Keratinocyte (primary cell): ENCODE measurements around the gene CRAMP1. TPM values are rescaled to one million over a fixed set of nuclear protein-coding genes. Genes with fewer than 3 reads are reported as not detected.

Source experiments
- DNase-seq: peaks from one replicate; pipeline ENCODE4 v3.0.0-alpha.2; 2011; ENCODE audit warnings: low read depth, missing footprints, low spot score
- FAIRE-seq: peaks from 2 replicates; lab custom pipeline; 2011; peaks lifted over from hg19 to GRCh38; lab: Jason Lieb, UNC
- H2AFZ ChIP-seq: 2 replicates; pipeline ENCODE4 v1.6.0; 2012; ENCODE audit warnings: low read length, control low read depth, inconsistent platforms; ENCODE audit not compliant: control insufficient read depth
- H3K27ac ChIP-seq: 2 replicates; pipeline ENCODE4 v1.5.1; 2011; ENCODE audit warnings: low read length; ENCODE audit not compliant: control insufficient read depth, insufficient read depth
- H3K27me3 ChIP-seq: 3 replicates; pipeline ENCODE4 v1.6.0; 2011; ENCODE audit warnings: low read length; ENCODE audit not compliant: control insufficient read depth, insufficient read depth; ENCODE audit errors: extremely low read depth
- H3K36me3 ChIP-seq, 2 experiments: 2 replicates in 1 of 2; 3 replicates in 1 of 2; pipeline ENCODE4 v1.5.1; 2011; ENCODE audit warnings: low read length in 2 of 2, mild to moderate bottlenecking in 1 of 2; ENCODE audit not compliant: control insufficient read depth in 2 of 2, insufficient read depth in 2 of 2; ENCODE audit errors: extremely low read depth in 1 of 2
- H3K4me1 ChIP-seq: 3 replicates; pipeline ENCODE4 v1.5.1; 2011; ENCODE audit warnings: low read length; ENCODE audit not compliant: control insufficient read depth, insufficient read depth; ENCODE audit errors: extremely low read depth
- H3K4me2 ChIP-seq: 3 replicates; pipeline ENCODE4 v1.6.0; 2011; ENCODE audit warnings: low read depth, low read length; ENCODE audit not compliant: control insufficient read depth, insufficient read depth; ENCODE audit errors: extremely low read depth
- H3K4me3 ChIP-seq, 3 experiments: fragments of 200-600 bp in 1 of 3; sonication (generic) in 1 of 3; 2 replicates in 2 of 3; 3 replicates in 1 of 3; pipeline ENCODE4 v1.5.1; 2011 to 2016; ENCODE audit warnings: low read length in 3 of 3, mild to moderate bottlenecking in 3 of 3, control low read depth in 2 of 3, inconsistent platforms in 1 of 3, low read depth in 1 of 3, mixed read lengths in 1 of 3, mixed run types in 1 of 3, moderate library complexity in 1 of 3; ENCODE audit not compliant: control insufficient read depth in 2 of 3, insufficient read depth in 2 of 3; ENCODE audit errors: extremely low read depth in 1 of 3
- H3K79me2 ChIP-seq: 2 replicates; pipeline ENCODE4 v1.6.0; 2012; ENCODE audit warnings: low read length; ENCODE audit not compliant: control insufficient read depth, insufficient read depth
- H3K9ac ChIP-seq: 3 replicates; pipeline ENCODE4 v1.6.0; 2011; ENCODE audit warnings: low read length; ENCODE audit not compliant: control insufficient read depth, insufficient read depth; ENCODE audit errors: extremely low read depth
- H3K9me1 ChIP-seq: 3 replicates; pipeline ENCODE4 v1.6.0; 2011; ENCODE audit warnings: low read length; ENCODE audit not compliant: control insufficient read depth, insufficient read depth; ENCODE audit errors: extremely low read depth
- H3K9me3 ChIP-seq: 2 replicates; pipeline ENCODE4 v1.5.1; 2012; ENCODE audit warnings: low read depth, low read length; ENCODE audit not compliant: control insufficient read depth
- H4K20me1 ChIP-seq: 3 replicates; pipeline ENCODE4 v1.6.0; 2011; ENCODE audit warnings: low read length; ENCODE audit not compliant: control insufficient read depth, insufficient read depth; ENCODE audit errors: extremely low read depth
- EZH2 ChIP-seq: IDR thresholded peaks from one replicate; pipeline ENCODE4 v1.6.1; 2012; ENCODE audit warnings: inconsistent platforms, mild to moderate bottlenecking, low read length, moderate library complexity
- dilution Hi-C: fragments of 300-500 bp; cut with MboI; formaldehyde crosslinking; loops from one replicate; pipeline ENCODE4 v1.7.0; 2020; ENCODE audit warnings: low sequenced_read_pairs; ENCODE audit not compliant: extremely low pct_ligation_motif_present
- polyA plus RNA-seq, 5 experiments: library from polyadenylated mRNA; depleted of rRNA in 3 of 5; stranded (reverse) in 3 of 5; stranded (forward) in 1 of 5; unstranded in 1 of 5; fragments of >200 nt; gene quantifications; 1 replicate in 1 of 5; 2 replicates in 3 of 5; 3 replicates in 1 of 5; pipeline versions ENCODE4 v1.2.1 to v1.2.3, GENCODE V29; 2011 to 2012; ENCODE audit warnings: missing spikeins in 2 of 5, low read depth in 1 of 5, low replicate concordance in 1 of 5
- TF ChIP-seq, protein P1 (sequence below), 3 experiments: IDR thresholded peaks in 1 of 3; conservative IDR thresholded peaks in 1 of 3; optimal IDR thresholded peaks in 1 of 3; 2 replicates in 2 of 3; 3 replicates in 1 of 3; pipeline versions ENCODE3 to v1.5.1; 2011; ENCODE audit warnings: low read length in 3 of 3, mild to moderate bottlenecking in 3 of 3, moderate library complexity in 2 of 3, control low read depth in 1 of 3, inconsistent platforms in 1 of 3; ENCODE audit not compliant: insufficient read depth in 2 of 3; ENCODE audit errors: extremely low read depth in 1 of 3

The CRAMP1 gene
- polyA plus RNA-seq, 1 donor (not counting 4 experiments of a cell fraction or from before 2014, with no cell fraction given) = 6.5 TPM

- Histone ChIP-seq H3K9me3 (no peaks in the 10 kb centered on the region), H3K9me1 (no peaks in the 10 kb centered on the region), H3K4me3 (no peak overlapping the region), H4K20me1 (no peaks in the 10 kb centered on the region), H3K4me1 (no peaks in the 10 kb centered on the region), H3K79me2 (no peaks in the 10 kb centered on the region), H3K27ac (no peak overlapping the region), H3K4me2 (no peak overlapping the region), H3K36me3 (peaks cover 2 to 10% of the 10 kb centered on the region in 2 experiments), H2AFZ (no peak overlapping the region), H3K9ac (no peak overlapping the region), H3K27me3 (no peaks in the 10 kb centered on the region)
- TF ChIP-seq EZH2 = no peak
- TF ChIP-seq, protein P1, sequence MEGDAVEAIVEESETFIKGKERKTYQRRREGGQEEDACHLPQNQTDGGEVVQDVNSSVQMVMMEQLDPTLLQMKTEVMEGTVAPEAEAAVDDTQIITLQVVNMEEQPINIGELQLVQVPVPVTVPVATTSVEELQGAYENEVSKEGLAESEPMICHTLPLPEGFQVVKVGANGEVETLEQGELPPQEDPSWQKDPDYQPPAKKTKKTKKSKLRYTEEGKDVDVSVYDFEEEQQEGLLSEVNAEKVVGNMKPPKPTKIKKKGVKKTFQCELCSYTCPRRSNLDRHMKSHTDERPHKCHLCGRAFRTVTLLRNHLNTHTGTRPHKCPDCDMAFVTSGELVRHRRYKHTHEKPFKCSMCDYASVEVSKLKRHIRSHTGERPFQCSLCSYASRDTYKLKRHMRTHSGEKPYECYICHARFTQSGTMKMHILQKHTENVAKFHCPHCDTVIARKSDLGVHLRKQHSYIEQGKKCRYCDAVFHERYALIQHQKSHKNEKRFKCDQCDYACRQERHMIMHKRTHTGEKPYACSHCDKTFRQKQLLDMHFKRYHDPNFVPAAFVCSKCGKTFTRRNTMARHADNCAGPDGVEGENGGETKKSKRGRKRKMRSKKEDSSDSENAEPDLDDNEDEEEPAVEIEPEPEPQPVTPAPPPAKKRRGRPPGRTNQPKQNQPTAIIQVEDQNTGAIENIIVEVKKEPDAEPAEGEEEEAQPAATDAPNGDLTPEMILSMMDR (optimal IDR thresholded peaks at IDR 0.05 in 1 of 3, IDR thresholded peaks at IDR 0.05 in 1 of 3, conservative IDR thresholded peaks at IDR 0.05 in 1 of 3; ENCODE audit: extremely low read depth in 1 of 3, insufficient read depth in 2 of 3, low read length in 3 of 3) = no peak
- no peak for FAIRE-seq
- dilution Hi-C loops = no loop called here
- no peak for DNase-seq
Observed at GRCh38 chr16:1580956-1581355, 31.2 kb upstream of the CRAMP1 start.

DNA sequence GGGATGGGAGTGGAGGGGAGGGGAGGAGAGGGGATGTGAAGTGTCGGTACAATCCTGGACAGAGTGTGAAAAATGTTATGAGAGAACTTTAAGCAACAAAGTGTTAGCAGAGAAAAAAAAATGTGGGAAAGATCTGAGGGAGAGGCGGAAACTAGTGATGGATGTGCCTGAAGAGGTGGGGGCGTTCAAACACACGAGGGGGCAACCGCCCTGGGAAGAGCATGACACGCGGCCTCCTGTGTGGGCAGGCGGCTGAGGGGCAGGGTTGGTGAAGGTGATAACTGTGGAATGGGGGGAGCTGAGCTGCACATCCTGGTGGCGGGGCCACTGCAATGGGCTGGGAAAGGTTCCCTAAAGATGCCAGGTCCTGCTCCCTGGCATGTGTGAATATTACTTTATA lies 30.4 kb upstream of the CRAMP1 start:
- no peak overlapping the region for H3K9ac ChIP-seq
- H2AFZ ChIP-seq = no peak overlapping the region
- dilution Hi-C loops = no loop called here
- no peaks in the 10 kb centered on the region for H3K4me1 ChIP-seq
- H3K9me1 ChIP-seq = no peaks in the 10 kb centered on the region
- H3K9me3 ChIP-seq = no peaks in the 10 kb centered on the region
- H3K27ac ChIP-seq = no peak overlapping the region
- H3K4me2 ChIP-seq = no peak overlapping the region
- H3K27me3 ChIP-seq = no peaks in the 10 kb centered on the region
- peaks cover 2 to 16% of the 10 kb centered on the region in 2 experiments for H3K36me3 ChIP-seq
- H3K79me2 ChIP-seq = no peaks in the 10 kb centered on the region
- no peak overlapping the region for H3K4me3 ChIP-seq
- H4K20me1 ChIP-seq = no peaks in the 10 kb centered on the region
- DNase-seq (no peak), FAIRE-seq (no peak)
- TF ChIP-seq, protein P1 (optimal IDR thresholded peaks at IDR 0.05 in 1 of 3, IDR thresholded peaks at IDR 0.05 in 1 of 3, conservative IDR thresholded peaks at IDR 0.05 in 1 of 3; ENCODE audit: extremely low read depth in 1 of 3, insufficient read depth in 2 of 3, low read length in 3 of 3) = no peak
- TF ChIP-seq EZH2 = no peak
